ENCODE data around the gene LRBA.

The LRBA gene

DNA sequence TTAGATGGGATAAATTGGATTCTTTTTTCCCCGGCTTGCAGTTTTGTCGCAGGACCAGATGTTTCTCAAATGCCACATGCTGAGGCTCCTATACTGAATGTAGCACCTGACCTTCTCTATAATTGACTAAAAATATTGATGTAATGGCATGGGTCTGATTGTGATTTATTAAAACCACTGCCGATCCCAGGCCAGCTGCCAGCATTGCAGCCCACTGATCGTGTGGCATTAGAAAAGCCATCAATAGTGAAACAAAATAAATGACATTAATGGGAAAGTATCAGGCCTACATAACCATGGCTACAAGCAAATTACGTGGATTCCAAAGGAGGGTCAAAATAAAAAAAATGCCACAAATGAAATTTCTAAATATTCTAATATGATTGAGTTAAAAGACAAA lies 334.4 kb downstream of the LRBA start:
- TF ChIP-seq, protein P1, sequence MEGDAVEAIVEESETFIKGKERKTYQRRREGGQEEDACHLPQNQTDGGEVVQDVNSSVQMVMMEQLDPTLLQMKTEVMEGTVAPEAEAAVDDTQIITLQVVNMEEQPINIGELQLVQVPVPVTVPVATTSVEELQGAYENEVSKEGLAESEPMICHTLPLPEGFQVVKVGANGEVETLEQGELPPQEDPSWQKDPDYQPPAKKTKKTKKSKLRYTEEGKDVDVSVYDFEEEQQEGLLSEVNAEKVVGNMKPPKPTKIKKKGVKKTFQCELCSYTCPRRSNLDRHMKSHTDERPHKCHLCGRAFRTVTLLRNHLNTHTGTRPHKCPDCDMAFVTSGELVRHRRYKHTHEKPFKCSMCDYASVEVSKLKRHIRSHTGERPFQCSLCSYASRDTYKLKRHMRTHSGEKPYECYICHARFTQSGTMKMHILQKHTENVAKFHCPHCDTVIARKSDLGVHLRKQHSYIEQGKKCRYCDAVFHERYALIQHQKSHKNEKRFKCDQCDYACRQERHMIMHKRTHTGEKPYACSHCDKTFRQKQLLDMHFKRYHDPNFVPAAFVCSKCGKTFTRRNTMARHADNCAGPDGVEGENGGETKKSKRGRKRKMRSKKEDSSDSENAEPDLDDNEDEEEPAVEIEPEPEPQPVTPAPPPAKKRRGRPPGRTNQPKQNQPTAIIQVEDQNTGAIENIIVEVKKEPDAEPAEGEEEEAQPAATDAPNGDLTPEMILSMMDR (IDR thresholded peaks at IDR 0.05; ENCODE audit: borderline replicate concordance, control extremely low read depth, extremely low read depth, insufficient read depth, missing control alignments) = no peak
- in situ Hi-C loops (cut with MboI; ENCODE audit: low sequenced_read_pairs, unreplicated experiment) = no loop called here
- DNase-seq (ENCODE audit: low spot score) = no peak

DNA sequence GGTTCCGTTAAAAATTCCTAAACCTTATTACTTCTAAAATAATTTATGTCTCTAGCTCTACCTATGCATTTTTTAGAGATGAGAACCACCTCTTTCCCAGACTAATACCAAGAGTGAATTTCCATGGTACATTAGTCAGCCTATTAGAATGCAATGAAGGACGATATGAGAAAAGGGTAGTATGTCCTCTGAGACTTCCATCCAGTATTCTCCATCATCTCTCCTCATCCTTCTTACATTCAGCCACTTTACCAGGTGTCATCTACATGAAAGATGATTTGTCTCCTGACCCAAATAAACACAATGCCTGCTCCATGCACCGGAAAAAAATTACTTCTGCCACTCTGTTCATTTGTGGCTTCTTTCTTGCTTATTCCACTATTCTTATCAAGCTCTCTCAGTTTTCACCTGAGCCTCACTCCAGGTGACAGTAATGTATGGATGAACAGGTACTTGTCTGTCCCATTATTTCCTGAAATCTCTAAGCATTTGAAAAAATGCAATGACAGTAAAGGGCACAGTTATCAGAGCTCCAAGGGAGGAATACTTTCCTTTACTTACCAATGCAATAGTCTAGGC lies 335.2 kb downstream of the LRBA start:
- no peak for DNase-seq (ENCODE audit: low spot score)
- TF ChIP-seq, protein P1 (IDR thresholded peaks at IDR 0.05; ENCODE audit: borderline replicate concordance, control extremely low read depth, extremely low read depth, insufficient read depth, missing control alignments) = no peak
- in situ Hi-C loops (cut with MboI; ENCODE audit: low sequenced_read_pairs, unreplicated experiment) = no loop called here

DNA sequence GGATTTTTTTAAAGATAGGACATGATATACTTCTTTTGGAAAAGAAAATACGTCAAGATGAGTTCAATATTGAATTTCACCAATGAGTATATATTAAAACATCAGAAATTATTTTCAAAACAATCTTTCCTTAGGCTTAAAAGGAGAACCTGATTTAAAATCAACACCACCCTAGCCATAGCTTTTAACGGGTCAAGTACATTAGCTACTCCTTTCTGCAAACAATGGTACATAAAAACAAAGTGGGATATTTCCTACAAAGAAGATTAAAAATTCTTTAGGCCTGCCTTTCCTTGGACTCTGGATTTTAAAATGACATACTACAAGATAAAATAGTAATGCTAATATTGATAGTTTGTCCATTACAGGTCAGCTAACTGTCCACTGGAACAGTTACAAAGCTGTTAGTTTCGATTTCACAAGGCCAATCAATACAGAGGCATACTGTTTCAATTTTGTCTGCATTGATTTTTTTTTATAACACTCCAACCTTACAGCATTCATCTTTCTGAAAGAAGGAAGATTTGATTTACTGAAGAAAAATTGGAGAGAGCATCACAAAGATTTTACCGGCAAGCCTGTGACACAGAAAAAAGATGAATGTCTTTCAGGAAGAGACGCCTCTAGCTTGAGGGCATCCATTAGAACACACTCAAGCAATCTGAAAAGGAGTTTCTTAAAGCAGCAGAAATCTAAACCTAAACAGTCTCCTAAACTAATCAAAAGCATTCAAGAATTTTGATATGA lies 335.9 kb downstream of the LRBA start:
- DNase-seq (ENCODE audit: low spot score) = no peak
- TF ChIP-seq, protein P1 (IDR thresholded peaks at IDR 0.05; ENCODE audit: borderline replicate concordance, control extremely low read depth, extremely low read depth, insufficient read depth, missing control alignments) = no peak
- in situ Hi-C loops (cut with MboI; ENCODE audit: low sequenced_read_pairs, unreplicated experiment) = no loop called here

DNA sequence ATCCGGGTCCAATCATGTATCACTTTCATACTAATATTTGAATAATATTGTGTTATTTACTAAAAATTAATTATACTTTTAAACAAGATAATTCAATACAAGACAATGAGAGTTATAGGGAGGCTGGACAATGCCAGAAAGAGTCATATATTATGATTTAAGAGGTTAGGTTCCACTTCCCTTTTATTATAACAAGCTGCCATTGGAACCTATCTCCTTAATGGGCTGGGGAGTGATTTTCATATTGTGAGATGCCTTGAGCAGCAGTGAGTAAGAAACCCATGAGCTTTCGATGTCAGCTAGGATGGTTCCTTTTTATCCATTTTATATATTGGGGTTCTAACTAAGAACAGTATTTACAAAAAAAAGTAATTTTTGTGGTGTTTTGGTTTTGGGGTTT lies 341.3 kb downstream of the LRBA start:
- TF ChIP-seq, protein P1 (IDR thresholded peaks at IDR 0.05; ENCODE audit: borderline replicate concordance, control extremely low read depth, extremely low read depth, insufficient read depth, missing control alignments) = no peak
- in situ Hi-C loops (cut with MboI; ENCODE audit: low sequenced_read_pairs, unreplicated experiment) = no loop called here
- DNase-seq (ENCODE audit: low spot score) = no peak

DNA sequence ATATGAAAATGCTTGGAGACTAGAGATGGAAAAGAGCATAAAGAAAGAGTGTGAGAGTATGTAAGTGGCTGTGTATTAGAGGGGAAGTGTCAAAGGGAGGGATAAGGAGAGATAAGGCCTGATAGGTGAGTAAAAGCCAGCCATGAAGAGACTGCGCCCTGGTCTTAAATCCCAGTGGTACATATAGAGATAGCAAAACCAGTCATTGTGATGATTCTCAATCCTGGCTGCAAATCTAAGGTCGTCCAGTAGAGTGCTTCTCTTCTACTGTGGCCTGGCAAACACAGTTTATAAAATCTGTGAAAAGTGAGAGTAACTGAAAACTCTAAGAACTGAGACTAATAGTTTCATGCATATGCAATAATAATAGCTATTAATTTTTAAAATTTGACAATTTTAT lies 346.3 kb downstream of the LRBA start:
- in situ Hi-C loops (cut with MboI; ENCODE audit: low sequenced_read_pairs, unreplicated experiment) = no loop called here
- TF ChIP-seq, protein P1 (IDR thresholded peaks at IDR 0.05; ENCODE audit: borderline replicate concordance, control extremely low read depth, extremely low read depth, insufficient read depth, missing control alignments) = no peak
- DNase-seq (ENCODE audit: low spot score) = no peak

DNA sequence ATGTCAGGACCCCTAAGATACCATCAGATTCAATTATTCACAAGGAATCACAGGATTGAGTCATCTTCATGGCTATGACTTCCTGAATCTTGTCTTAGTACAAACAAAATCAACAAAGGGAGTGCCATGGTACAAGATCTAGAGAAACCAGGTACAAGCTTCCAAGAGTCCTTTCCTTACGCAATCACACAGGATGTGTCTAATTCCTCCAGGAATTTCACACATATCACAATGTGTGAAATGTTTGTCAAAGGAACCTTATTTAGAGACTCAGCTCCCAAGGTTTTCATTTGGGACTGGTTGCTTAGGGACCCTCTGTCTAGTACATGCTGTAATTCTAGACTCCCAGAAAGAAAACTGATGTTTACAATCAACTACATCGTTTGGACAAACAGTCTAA lies 350.1 kb downstream of the LRBA start:
- TF ChIP-seq, protein P1 (IDR thresholded peaks at IDR 0.05; ENCODE audit: borderline replicate concordance, control extremely low read depth, extremely low read depth, insufficient read depth, missing control alignments) = no peak
- no peak for DNase-seq (ENCODE audit: low spot score)
- in situ Hi-C loops (cut with MboI; ENCODE audit: low sequenced_read_pairs, unreplicated experiment) = no loop called here
